ENCODE results near the gene CTNNB1.

- TF ChIP-seq CTCF (IDR thresholded peaks at IDR 0.05; ENCODE audit: low read length), result no peak
- no peak for TF ChIP-seq EZH2 (IDR thresholded peaks at IDR 0.05; ENCODE audit: borderline replicate concordance, low read length)
Measured at GRCh38 chr3:41194701-41195100, 4.6 kb upstream of the CTNNB1 start.
